Osteoblast (primary cell): Measurements from ENCODE around the gene GABPB1. TPM values are rescaled to one million over a fixed set of nuclear protein-coding genes. Genes with fewer than 3 reads are reported as not detected.
A peak's percentile ranks its signal among the peaks of the same experiment; 100 is the strongest.

ENCODE experiments used
- DNase-seq: peaks from one replicate; pipeline ENCODE4 v3.0.0; 2011; ENCODE audit warnings: low spot score, mixed read lengths; ENCODE audit not compliant: insufficient read length; ENCODE audit errors: missing footprints
- H2AFZ ChIP-seq: 2 replicates; pipeline ENCODE4 v1.6.0; 2011; ENCODE audit warnings: mild to moderate bottlenecking, low read length
- H3K27ac ChIP-seq: 2 replicates; pipeline ENCODE4 v1.5.1; 2011; ENCODE audit warnings: mild to moderate bottlenecking, low read depth, low read length, moderate library complexity
- H3K27me3 ChIP-seq: 2 replicates; pipeline ENCODE4 v1.6.0; 2012; ENCODE audit warnings: mild to moderate bottlenecking, control low read depth, inconsistent platforms, low read length, moderate library complexity; ENCODE audit not compliant: insufficient read depth
- H3K36me3 ChIP-seq: 2 replicates; pipeline ENCODE4 v1.5.1; 2011; ENCODE audit warnings: mild to moderate bottlenecking, low read length, control low read depth, moderate library complexity; ENCODE audit not compliant: insufficient read depth
- H3K4me1 ChIP-seq: 2 replicates; pipeline ENCODE4 v1.5.1; 2011; ENCODE audit warnings: mild to moderate bottlenecking, low read length, control low read depth, moderate library complexity; ENCODE audit not compliant: insufficient read depth
- H3K4me2 ChIP-seq: 2 replicates; pipeline ENCODE4 v1.6.0; 2011; ENCODE audit warnings: mild to moderate bottlenecking, low read length; ENCODE audit not compliant: insufficient read depth
- H3K4me3 ChIP-seq: fragments of 200-600 bp; sonication (generic); 3 replicates; pipeline ENCODE4 v1.5.1; 2012; ENCODE audit warnings: mild to moderate bottlenecking, low read length, inconsistent platforms; ENCODE audit not compliant: insufficient read depth
- H3K79me2 ChIP-seq: 2 replicates; pipeline ENCODE4 v1.6.0; 2012; ENCODE audit warnings: mild to moderate bottlenecking, low read length, control low read depth, inconsistent platforms; ENCODE audit not compliant: insufficient read depth
- H3K9me3 ChIP-seq: 2 replicates; pipeline ENCODE4 v1.5.1; 2011; ENCODE audit warnings: low read depth, low read length, control low read depth
- H4K20me1 ChIP-seq: 2 replicates; pipeline ENCODE4 v1.6.0; 2012; ENCODE audit warnings: mild to moderate bottlenecking, low read length, control low read depth; ENCODE audit not compliant: insufficient read depth
- CTCF ChIP-seq: IDR thresholded peaks from 2 replicates; pipeline ENCODE4 v1.5.1; 2011; ENCODE audit warnings: mild to moderate bottlenecking, low read depth, low read length, moderate library complexity; ENCODE audit errors: extremely low read depth
- total RNA-seq: library from RNA; depleted of rRNA; stranded (reverse); fragments of >200 nt; gene quantifications from 2 replicates; pipeline ENCODE4 v1.2.3, GENCODE V29; 2012

The GABPB1 gene
- total RNA-seq, 1 donor = 44.9 TPM

- TF ChIP-seq CTCF = no peak
- H3K4me1 ChIP-seq = no peaks in the 10 kb centered on the region
- no peak overlapping the region for H3K4me3 ChIP-seq
- H3K79me2 ChIP-seq = peaks cover 9% of the 10 kb centered on the region
- H3K9me3 ChIP-seq = no peaks in the 10 kb centered on the region
- no peak overlapping the region for H3K4me2 ChIP-seq
- no peak overlapping the region for H2AFZ ChIP-seq
- H4K20me1 ChIP-seq = no peaks in the 10 kb centered on the region
- DNase-seq = no peak
- peaks cover 22% of the 10 kb centered on the region for H3K36me3 ChIP-seq
- H3K27me3 ChIP-seq = no peaks in the 10 kb centered on the region
- no peak overlapping the region for H3K27ac ChIP-seq
These were observed 8.6 kb upstream of the GABPB1 start for GRCh38 chr15:50363612-50364011.

- Histone ChIP-seq H3K27me3 (no peaks in the 10 kb centered on the region), H4K20me1 (no peaks in the 10 kb centered on the region), H2AFZ (no peak overlapping the region), H3K4me1 (peaks cover 3% of the 10 kb centered on the region), H3K9me3 (no peaks in the 10 kb centered on the region), H3K36me3 (peaks cover 33% of the 10 kb centered on the region), H3K79me2 (peaks cover 20% of the 10 kb centered on the region), H3K4me3 (no peak overlapping the region), H3K4me2 (no peak overlapping the region), H3K27ac (no peak overlapping the region)
- DNase-seq = no peak
- TF ChIP-seq CTCF = no peak
These were observed 6.8 kb upstream of the GABPB1 start for GRCh38 chr15:50361756-50362155.

- Histone ChIP-seq H3K4me2 (no peak overlapping the region), H4K20me1 (no peaks in the 10 kb centered on the region), H3K79me2 (peaks cover 44% of the 10 kb centered on the region), H3K4me3 (no peak overlapping the region), H3K27ac (no peak overlapping the region), H3K36me3 (peaks cover 33% of the 10 kb centered on the region), H3K27me3 (no peaks in the 10 kb centered on the region), H2AFZ (no peak overlapping the region), H3K4me1 (peaks cover 8% of the 10 kb centered on the region), H3K9me3 (no peaks in the 10 kb centered on the region)
- peak; percentile 89 for DNase-seq
- TF ChIP-seq CTCF = peak; percentile 59
These were observed 3.8 kb upstream of the GABPB1 start for GRCh38 chr15:50358845-50359244.

GRCh38 chr15:50355980-50356379, 982 bp upstream of the GABPB1 start:
- no peak for DNase-seq
- no peak for TF ChIP-seq CTCF
- no peak overlapping the region for H2AFZ ChIP-seq

More at GRCh38 chr15:50355980-50356379, 982 bp upstream of the GABPB1 start:
- Histone ChIP-seq H3K9me3 (no peaks in the 10 kb centered on the region), H4K20me1 (peaks cover 11% of the 10 kb centered on the region), H3K36me3 (peaks cover 35% of the 10 kb centered on the region), H3K4me2 (peak overlapping the region; percentile 95), H3K27me3 (no peaks in the 10 kb centered on the region), H3K4me1 (peaks cover 21% of the 10 kb centered on the region), H3K27ac (peak overlapping the region; percentile 100), H3K79me2 (peaks cover 68% of the 10 kb centered on the region), H3K4me3 (peak overlapping the region; percentile 81)
